ENCODE data around the gene TSPAN8. TPM values are rescaled to one million over a fixed set of nuclear protein-coding genes. Genes with fewer than 3 reads are reported as not detected.
"Not testable (repeated sequence)": the region's sequence is repeated elsewhere in the genome, so short reads cannot be mapped to it uniquely, and the experiment has no call there.

The TSPAN8 gene
- total RNA-seq, 1 donor from 2014 or later: not detected

- DNase-seq (ENCODE audit: extremely low read depth, low read depth, low spot score): no peak
Measured at GRCh38 chr12:71130521-71131069, 27.2 kb downstream of the TSPAN8 start.

GRCh38 chr12:71129364-71129763 lies 28.4 kb downstream of the TSPAN8 start:
- no peak for DNase-seq (ENCODE audit: extremely low read depth, low read depth, low spot score)

GRCh38 chr12:71128191-71128788 lies 29.5 kb downstream of the TSPAN8 start:
- DNase-seq (ENCODE audit: extremely low read depth, low read depth, low spot score): no peak

- no peak for DNase-seq (ENCODE audit: extremely low read depth, low read depth, low spot score)
Measured at GRCh38 chr12:71125949-71126348, 31.9 kb downstream of the TSPAN8 start.

- no peak for DNase-seq (ENCODE audit: extremely low read depth, low read depth, low spot score)
Measured at GRCh38 chr12:71125515-71125914, 32.3 kb downstream of the TSPAN8 start.

- no peak for DNase-seq (ENCODE audit: extremely low read depth, low read depth, low spot score)
Measured at GRCh38 chr12:71124835-71125460, 32.9 kb downstream of the TSPAN8 start.

- not testable (repeated sequence) for DNase-seq (ENCODE audit: extremely low read depth, low read depth, low spot score)
Measured at GRCh38 chr12:71113148-71113547, 44.7 kb downstream of the TSPAN8 start.

- DNase-seq (ENCODE audit: extremely low read depth, low read depth, low spot score): no peak
Measured at GRCh38 chr12:71109834-71110233, 48.0 kb downstream of the TSPAN8 start.

GRCh38 chr12:71108355-71108754 lies 49.4 kb downstream of the TSPAN8 start:
- DNase-seq (ENCODE audit: extremely low read depth, low read depth, low spot score): no peak

GRCh38 chr12:71107936-71108335 lies 49.9 kb downstream of the TSPAN8 start:
- no peak for DNase-seq (ENCODE audit: extremely low read depth, low read depth, low spot score)

GRCh38 chr12:71105956-71106355 lies 51.8 kb downstream of the TSPAN8 start:
- no peak for DNase-seq (ENCODE audit: extremely low read depth, low read depth, low spot score)

- DNase-seq (ENCODE audit: extremely low read depth, low read depth, low spot score): no peak
Measured at GRCh38 chr12:71092290-71092689, 65.5 kb downstream of the TSPAN8 start.

- DNase-seq (ENCODE audit: extremely low read depth, low read depth, low spot score): no peak
Measured at GRCh38 chr12:71090971-71091370, 66.8 kb downstream of the TSPAN8 start.

- DNase-seq (ENCODE audit: extremely low read depth, low read depth, low spot score): no peak
Measured at GRCh38 chr12:71085575-71085974, 72.2 kb downstream of the TSPAN8 start.

- no peak for DNase-seq (ENCODE audit: extremely low read depth, low read depth, low spot score)
Measured at GRCh38 chr12:71075743-71076142, 82.1 kb downstream of the TSPAN8 start.

Other genes with a start within 250 kb of the TSPAN8 start
- gene PTPRR, start 237.3 kb downstream of the TSPAN8 start, total RNA-seq: 0.15 and 1.1 TPM in 2 replicates

Data from glomerular endothelial cell (primary cell).